Measurements from ENCODE around the gene KICS2. TPM values are rescaled to one million over a fixed set of nuclear protein-coding genes. Genes with fewer than 3 reads are reported as not detected.

The KICS2 gene
- total and polyA plus RNA-seq, 2 donors (not counting 3 experiments of a cell fraction or from before 2014, with no cell fraction given): 1.6 to 3.2 TPM

GRCh38 chr12:64180951-64181350 is 41.1 kb downstream of the KICS2 start:
- FAIRE-seq (no peak), DNase-seq (ENCODE audit: low read depth, low spot score) (peak; percentile 69)
- peak; percentile 27 for TF ChIP-seq GATA2 (IDR thresholded peaks at IDR 0.05; ENCODE audit: insufficient read depth, insufficient read length, low read depth, low read length)
- TF ChIP-seq JUN (IDR thresholded peaks at IDR 0.05; ENCODE audit: borderline replicate concordance, insufficient read depth, insufficient read length, low read depth): no peak
- ChIA-PET CTCF (interaction anchor here (0.7 to 5.5 kb wide), 13 partner anchors 10 to 342 kb away, joined by 3 to 56 read pairs (median 5); partner anchors contain the start of gene SRGAP1), POLR2A (no interaction called here)
- Histone ChIP-seq H3K4me2 (ENCODE audit: insufficient read depth, low read length) (peak overlapping the region; percentile 80), H3K27me3 (ENCODE audit: control insufficient read depth in 2 of 2, insufficient read depth in 2 of 2, low read length in 2 of 2) (no peaks in the 10 kb centered on the region), H3K4me3 (replicated peaks in 1 of 3; ENCODE audit: insufficient read depth in 1 of 3, low read depth in 1 of 3, low read length in 3 of 3) (peak overlapping the region in 1 of 3 experiments; percentile 30), H3K27ac (ENCODE audit: insufficient read depth, low read depth, low read length) (peak overlapping the region; percentile 85), H3K9me3 (replicated peaks; ENCODE audit: control insufficient read depth, insufficient read depth, low read length) (no peaks in the 10 kb centered on the region), H3K36me3 (ENCODE audit: control insufficient read depth in 2 of 2, extremely low read depth in 1 of 2, insufficient read depth in 2 of 2, low read length in 2 of 2) (no peaks in the 10 kb centered on the region), H3K79me2 (ENCODE audit: control insufficient read depth, insufficient read depth, low read length) (no peaks in the 10 kb centered on the region), H2AFZ (ENCODE audit: low read depth, low read length) (peak overlapping the region; percentile 67), H3K4me1 (ENCODE audit: control insufficient read depth, extremely low read depth, insufficient read depth, low read length) (peaks cover 53% of the 10 kb centered on the region), H3K9ac (replicated peaks; ENCODE audit: extremely low read depth, insufficient read depth, low read length) (peak overlapping the region; percentile 54), H4K20me1 (replicated peaks; ENCODE audit: control insufficient read depth, extremely low read depth, insufficient read depth, low read length) (no peaks in the 10 kb centered on the region), H3K9me1 (replicated peaks; ENCODE audit: control insufficient read depth, extremely low read depth, insufficient read depth, low read length) (no peaks in the 10 kb centered on the region)
- intact Hi-C loops (cut with micrococcal nuclease) (loop anchor here (1.0 to 5.0 kb wide), 5 partner anchors 41 to 337 kb away; partner anchors contain the start of genes KICS2 and SRGAP1), dilution Hi-C loops (cut with MboI; ENCODE audit: extremely low pct_ligation_motif_present, low sequenced_read_pairs) (no loop called here)
- TSS peak; percentile 74 for BruUV-seq (replicated peaks)

DNA sequence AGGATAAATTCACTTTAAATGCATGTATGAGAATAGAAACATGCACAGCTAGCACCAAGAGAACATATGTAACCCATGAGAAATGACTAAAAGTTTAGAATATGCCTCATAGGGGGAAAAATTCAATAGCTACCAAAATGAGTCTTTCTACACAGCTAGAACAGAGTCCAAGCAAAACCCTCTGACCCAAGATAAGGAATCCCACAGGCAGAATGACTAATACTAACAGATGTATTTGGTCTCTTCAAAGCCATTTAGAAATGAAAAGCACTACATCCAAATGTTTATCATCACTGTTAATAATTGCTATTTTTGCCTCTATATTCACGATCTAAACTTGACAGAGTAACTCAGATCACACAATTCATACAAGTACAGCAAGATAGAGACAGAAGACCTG is 44.0 kb downstream of the KICS2 start:
- FAIRE-seq: peak; percentile 63
- TF ChIP-seq, protein P1, sequence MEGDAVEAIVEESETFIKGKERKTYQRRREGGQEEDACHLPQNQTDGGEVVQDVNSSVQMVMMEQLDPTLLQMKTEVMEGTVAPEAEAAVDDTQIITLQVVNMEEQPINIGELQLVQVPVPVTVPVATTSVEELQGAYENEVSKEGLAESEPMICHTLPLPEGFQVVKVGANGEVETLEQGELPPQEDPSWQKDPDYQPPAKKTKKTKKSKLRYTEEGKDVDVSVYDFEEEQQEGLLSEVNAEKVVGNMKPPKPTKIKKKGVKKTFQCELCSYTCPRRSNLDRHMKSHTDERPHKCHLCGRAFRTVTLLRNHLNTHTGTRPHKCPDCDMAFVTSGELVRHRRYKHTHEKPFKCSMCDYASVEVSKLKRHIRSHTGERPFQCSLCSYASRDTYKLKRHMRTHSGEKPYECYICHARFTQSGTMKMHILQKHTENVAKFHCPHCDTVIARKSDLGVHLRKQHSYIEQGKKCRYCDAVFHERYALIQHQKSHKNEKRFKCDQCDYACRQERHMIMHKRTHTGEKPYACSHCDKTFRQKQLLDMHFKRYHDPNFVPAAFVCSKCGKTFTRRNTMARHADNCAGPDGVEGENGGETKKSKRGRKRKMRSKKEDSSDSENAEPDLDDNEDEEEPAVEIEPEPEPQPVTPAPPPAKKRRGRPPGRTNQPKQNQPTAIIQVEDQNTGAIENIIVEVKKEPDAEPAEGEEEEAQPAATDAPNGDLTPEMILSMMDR (IDR thresholded peaks at IDR 0.05; ENCODE audit: extremely low read depth in 1 of 2, insufficient read depth in 1 of 2, low read depth in 1 of 2, low read length in 2 of 2): no peak
- TF ChIP-seq JUN (IDR thresholded peaks at IDR 0.05; ENCODE audit: borderline replicate concordance, insufficient read depth, insufficient read length, low read depth): no peak
- no peak for TF ChIP-seq MYC (IDR thresholded peaks at IDR 0.05; ENCODE audit: low read depth, low read length)
- peak; percentile 57 for TF ChIP-seq GATA2 (IDR thresholded peaks at IDR 0.05; ENCODE audit: insufficient read depth, insufficient read length, low read depth, low read length)
- TF ChIP-seq POLR2AphosphoS5 (IDR thresholded peaks at IDR 0.05; ENCODE audit: insufficient read depth, low read depth, low read length): peak; percentile 22
- TF ChIP-seq FOS (IDR thresholded peaks at IDR 0.05; ENCODE audit: borderline replicate concordance, insufficient read depth, low read length): peak; percentile 62
- Histone ChIP-seq H3K4me1 (ENCODE audit: control insufficient read depth, extremely low read depth, insufficient read depth, low read length) (peaks cover 53% of the 10 kb centered on the region), H3K36me3 (ENCODE audit: control insufficient read depth in 2 of 2, extremely low read depth in 1 of 2, insufficient read depth in 2 of 2, low read length in 2 of 2) (no peaks in the 10 kb centered on the region), H3K9ac (replicated peaks; ENCODE audit: extremely low read depth, insufficient read depth, low read length) (no peak overlapping the region), H3K27me3 (ENCODE audit: control insufficient read depth in 2 of 2, insufficient read depth in 2 of 2, low read length in 2 of 2) (no peaks in the 10 kb centered on the region), H4K20me1 (replicated peaks; ENCODE audit: control insufficient read depth, extremely low read depth, insufficient read depth, low read length) (no peaks in the 10 kb centered on the region), H3K27ac (ENCODE audit: insufficient read depth, low read depth, low read length) (no peak overlapping the region), H3K9me3 (replicated peaks; ENCODE audit: control insufficient read depth, insufficient read depth, low read length) (no peaks in the 10 kb centered on the region), H2AFZ (ENCODE audit: low read depth, low read length) (no peak overlapping the region), H3K9me1 (replicated peaks; ENCODE audit: control insufficient read depth, extremely low read depth, insufficient read depth, low read length) (no peaks in the 10 kb centered on the region), H3K79me2 (ENCODE audit: control insufficient read depth, insufficient read depth, low read length) (no peaks in the 10 kb centered on the region), H3K4me2 (ENCODE audit: insufficient read depth, low read length) (peak overlapping the region; percentile 39), H3K4me3 (replicated peaks in 1 of 3; ENCODE audit: insufficient read depth in 1 of 3, low read depth in 1 of 3, low read length in 3 of 3) (no peak overlapping the region)
- dilution Hi-C loops (cut with MboI; ENCODE audit: extremely low pct_ligation_motif_present, low sequenced_read_pairs): no loop called here
- intact Hi-C loops (cut with micrococcal nuclease): no loop called here
- ChIA-PET POLR2A (no interaction called here), CTCF (interaction anchor here (1.1 to 5.5 kb wide), 4 partner anchors 17 to 334 kb away, joined by 3 to 56 read pairs (median 4); partner anchors contain the start of gene SRGAP1)
- no TSS peak for BruUV-seq (replicated peaks)
- DNase-seq (ENCODE audit: low read depth, low spot score): peak; percentile 53

Measured in endothelial cell of umbilical vein (primary cell).